Neutrophil (primary cell): ENCODE results near the gene SRRM4.
"Not testable (repeated sequence)": the region's sequence is repeated elsewhere in the genome, so short reads cannot be mapped to it uniquely, and the experiment has no call there.

Experiments used
- H3K27ac ChIP-seq: fragments of 200-600 bp; sonication (generic); 2 replicates; pipeline ENCODE4 v1.5.1; 2016; ENCODE audit warnings: mild to moderate bottlenecking, moderate library complexity
- H3K27me3 ChIP-seq: fragments of 200-600 bp; sonication (generic); 2 replicates; pipeline ENCODE4 v1.6.0; 2016; ENCODE audit warnings: mild to moderate bottlenecking
- H3K36me3 ChIP-seq: fragments of 200-600 bp; sonication (generic); 2 replicates; pipeline ENCODE4 v1.5.1; 2017
- H3K4me1 ChIP-seq, 2 experiments: fragments of 200-600 bp in 1 of 2; sonication (generic) in 1 of 2; 1 replicate in 1 of 2; 2 replicates in 1 of 2; pipeline versions ENCODE4 v1.5.1 to v1.6.1; 2013 to 2016; ENCODE audit warnings: low read depth in 1 of 2, low read length in 1 of 2, mild to moderate bottlenecking in 1 of 2, moderate library complexity in 1 of 2; ENCODE audit not compliant: control insufficient read depth in 1 of 2, insufficient read depth in 1 of 2
- H3K4me3 ChIP-seq, 2 experiments: fragments of 200-600 bp in 1 of 2; sonication (generic) in 1 of 2; 1 replicate in 1 of 2; 2 replicates in 1 of 2; pipeline ENCODE4 v1.5.1; 2013 to 2016; ENCODE audit warnings: low read depth in 1 of 2, low read length in 1 of 2, mild to moderate bottlenecking in 1 of 2, moderate library complexity in 1 of 2
- H3K9me3 ChIP-seq: fragments of 200-600 bp; sonication (generic); 2 replicates; pipeline ENCODE4 v1.5.1; 2016
- CTCF ChIP-seq: fragments of 200-600 bp; sonication (generic); IDR thresholded peaks from 2 replicates; pipeline ENCODE4 v1.5.1; 2016; ENCODE audit warnings: antibody characterized with exemption

The SRRM4 gene

GRCh38 chr12:118999107-118999506 is 17.8 kb downstream of the SRRM4 start:
- Histone ChIP-seq H3K27ac (no peak overlapping the region), H3K36me3 (no peaks in the 10 kb centered on the region), H3K4me1 (no peaks in the 10 kb centered on the region), H3K27me3 (no peaks in the 10 kb centered on the region), H3K9me3 (no peaks in the 10 kb centered on the region), H3K4me3 (no peak overlapping the region)
- TF ChIP-seq CTCF: no peak

GRCh38 chr12:119005085-119005484 is 23.7 kb downstream of the SRRM4 start:
- TF ChIP-seq CTCF: no peak
- H3K4me3 ChIP-seq: no peak overlapping the region
- no peak overlapping the region for H3K27ac ChIP-seq
- H3K36me3 ChIP-seq: no peaks in the 10 kb centered on the region
- H3K27me3 ChIP-seq: peaks cover 25% of the 10 kb centered on the region
- no peaks in the 10 kb centered on the region for H3K9me3 ChIP-seq
- H3K4me1 ChIP-seq: no peaks in the 10 kb centered on the region

GRCh38 chr12:119005913-119006312 is 24.6 kb downstream of the SRRM4 start:
- Histone ChIP-seq H3K4me1 (no peaks in the 10 kb centered on the region), H3K27ac (no peak overlapping the region), H3K4me3 (no peak overlapping the region), H3K9me3 (no peaks in the 10 kb centered on the region), H3K27me3 (peaks cover 25% of the 10 kb centered on the region), H3K36me3 (no peaks in the 10 kb centered on the region)
- no peak for TF ChIP-seq CTCF

GRCh38 chr12:119006746-119007145 is 25.4 kb downstream of the SRRM4 start:
- no peaks in the 10 kb centered on the region for H3K9me3 ChIP-seq
- no peaks in the 10 kb centered on the region for H3K4me1 ChIP-seq
- H3K27me3 ChIP-seq: peaks cover 25% of the 10 kb centered on the region
- H3K36me3 ChIP-seq: no peaks in the 10 kb centered on the region
- H3K27ac ChIP-seq: no peak overlapping the region
- no peak overlapping the region for H3K4me3 ChIP-seq
- no peak for TF ChIP-seq CTCF

GRCh38 chr12:119008273-119008672 is 26.9 kb downstream of the SRRM4 start:
- H3K9me3 ChIP-seq, H3K27ac ChIP-seq: not testable (repeated sequence)

GRCh38 chr12:119008691-119009221 is 27.4 kb downstream of the SRRM4 start:
- Histone ChIP-seq H3K9me3 (no peaks in the 10 kb centered on the region), H3K27ac (no peak overlapping the region), H3K36me3 (no peaks in the 10 kb centered on the region), H3K27me3 (peaks cover 25% of the 10 kb centered on the region), H3K4me1 (no peaks in the 10 kb centered on the region), H3K4me3 (no peak overlapping the region)
- no peak for TF ChIP-seq CTCF

More at GRCh38 chr12:119008273-119008672, 26.9 kb downstream of the SRRM4 start:
- not testable (repeated sequence) for H3K4me3 ChIP-seq, H3K4me1 ChIP-seq, H3K36me3 ChIP-seq
- H3K27me3 ChIP-seq: peaks cover 25% of the 10 kb centered on the region
